A549 (cell line): ENCODE results near the gene SLCO2A1. TPM values are rescaled to one million over a fixed set of nuclear protein-coding genes. Genes with fewer than 3 reads are reported as not detected.

ENCODE experiments used
- ATAC-seq, 2 experiments: fragments of 200-7000 bp in 1 of 2; fragments of >200 bp in 1 of 2; cut with Nextera tagmentation in 1 of 2; cut with Tn5 transposase in 1 of 2; 3 replicates each; pipeline versions ENCODE4 v1.8.0 to v1.9.1; 2018 to 2020; ENCODE audit warnings: mild to moderate bottlenecking in 1 of 2, moderate library complexity in 1 of 2
- CTCF ChIA-PET: fragments of 300-600 bp; sonication (Branson Sonifier 250); formaldehyde crosslinking; extraction: SDS; loops from one replicate; lab custom pipeline; 2021; ENCODE audit warnings: antibody characterized with exemption, inconsistent platforms; lab: Yijun Ruan, JAX
- POLR2A ChIA-PET: fragments of 350-600 bp; formaldehyde crosslinking; extraction: SDS; loops from one replicate; lab custom pipeline; 2021; ENCODE audit warnings: antibody characterized with exemption, inconsistent platforms; lab: Yijun Ruan, JAX
- DNase-seq, 2 experiments: peaks; one replicate each; pipeline versions ENCODE4 v3.0.0 to v3.0.0-alpha.2; 2011 to 2016; ENCODE audit warnings: low read depth in 1 of 2, low spot score in 1 of 2
- FAIRE-seq: peaks from 2 replicates; lab custom pipeline; 2011; peaks lifted over from hg19 to GRCh38; lab: Jason Lieb, UNC
- H3K27ac ChIP-seq, 2 experiments: fragments of >200 bp; sonication (Bioruptor Twin); formaldehyde crosslinking; 3 replicates each; pipeline ENCODE4 v1.5.1; 2016 to 2017
- H3K4me1 ChIP-seq: fragments of >200 bp; sonication (Bioruptor Twin); formaldehyde crosslinking; 3 replicates; pipeline ENCODE4 v1.6.1; 2016
- H3K4me2 ChIP-seq: fragments of >200 bp; sonication (Bioruptor Twin); formaldehyde crosslinking; 3 replicates; pipeline ENCODE4 v1.6.1; 2016
- H3K4me3 ChIP-seq: fragments of >200 bp; sonication (Bioruptor Twin); formaldehyde crosslinking; 3 replicates; pipeline ENCODE4 v1.5.1; 2016
- H3K9me3 ChIP-seq: fragments of >200 bp; sonication (Bioruptor Twin); formaldehyde crosslinking; 3 replicates; pipeline ENCODE4 v1.6.1; 2016
- BCL3 ChIP-seq: fragments of >200 bp; sonication (Bioruptor Twin); formaldehyde crosslinking; IDR thresholded peaks from 3 replicates; pipeline ENCODE4 v1.6.1; 2016
- E2F6 ChIP-seq: IDR thresholded peaks from 2 replicates; pipeline ENCODE4 v1.6.1; 2012; ENCODE audit warnings: low read depth, borderline replicate concordance
- EP300 ChIP-seq, 2 experiments: fragments of >200 bp; sonication (Bioruptor Twin); formaldehyde crosslinking; IDR thresholded peaks; 2 replicates in 1 of 2; 3 replicates in 1 of 2; pipeline ENCODE4 v1.6.1; 2016 to 2017
- ESRRA ChIP-seq: fragments of 150-350 bp; IDR thresholded peaks from 2 replicates; pipeline ENCODE4 v1.6.1; 2014; ENCODE audit warnings: mild to moderate bottlenecking, low read length, borderline replicate concordance
- HMGXB4 ChIP-seq: fragments of 250-450 bp; sonication (Bioruptor Pico); IDR thresholded peaks from 2 replicates; pipeline ENCODE4 v1.5.0; 2021; ENCODE audit warnings: mild to moderate bottlenecking, moderate library complexity, borderline replicate concordance
- HOXA7 ChIP-seq: fragments of 250-450 bp; sonication (Bioruptor Pico); IDR thresholded peaks from 2 replicates; pipeline ENCODE4 v1.5.0; 2020; ENCODE audit warnings: mild to moderate bottlenecking, moderate library complexity
- JUNB ChIP-seq: fragments of >200 bp; sonication (Bioruptor Twin); formaldehyde crosslinking; IDR thresholded peaks from 2 replicates; pipeline ENCODE4 v1.6.1; 2016
- KDM1A ChIP-seq: fragments of 200-600 bp; sonication (generic); IDR thresholded peaks from 2 replicates; pipeline ENCODE4 v1.6.1; 2016; ENCODE audit warnings: low read depth, mild to moderate bottlenecking
- MAFK ChIP-seq: fragments of 450-650 bp; IDR thresholded peaks from 2 replicates; pipeline ENCODE4 v1.6.1; 2014; ENCODE audit not compliant: partially characterized antibody
- MAX ChIP-seq: IDR thresholded peaks from 2 replicates; pipeline ENCODE4 v1.6.1; 2012
- MAZ ChIP-seq: fragments of 150-350 bp; IDR thresholded peaks from 2 replicates; pipeline ENCODE4 v1.6.1; 2014; ENCODE audit warnings: antibody characterized with exemption, low read depth, low read length, borderline replicate concordance
- POLR2A ChIP-seq: IDR thresholded peaks from 2 replicates; pipeline ENCODE4 v1.6.1; 2012; ENCODE audit warnings: mild to moderate bottlenecking, low read length
- POLR2AphosphoS2 ChIP-seq: conservative IDR thresholded peaks from 2 replicates; pipeline ENCODE4 v1.6.1; 2012; ENCODE audit warnings: low read length, improper control_type of control experiment, inconsistent platforms
- RARB ChIP-seq: fragments of 250-450 bp; sonication (Bioruptor Pico); IDR thresholded peaks from 2 replicates; pipeline ENCODE4 v1.8.0; 2021; ENCODE audit warnings: mild to moderate bottlenecking, moderate library complexity
- RCOR1 ChIP-seq: fragments of 150-350 bp; IDR thresholded peaks from 2 replicates; pipeline ENCODE4 v1.6.1; 2014; ENCODE audit warnings: antibody characterized with exemption, low read length, low read depth
- RFX5 ChIP-seq: fragments of 450-650 bp; IDR thresholded peaks from 2 replicates; pipeline ENCODE4 v1.7.1; 2014; ENCODE audit warnings: antibody characterized with exemption, mild to moderate bottlenecking, moderate library complexity
- TFCP2L1 ChIP-seq: fragments of 250-450 bp; sonication (Bioruptor Pico); IDR thresholded peaks from 2 replicates; pipeline ENCODE4 v1.5.0; 2021; ENCODE audit warnings: mild to moderate bottlenecking
- TP53 ChIP-seq: fragments of 250-450 bp; sonication (Bioruptor Pico); IDR thresholded peaks from 2 replicates; pipeline ENCODE4 v1.5.0; 2021; ENCODE audit warnings: mild to moderate bottlenecking, moderate library complexity
- USF2 ChIP-seq: fragments of 450-650 bp; IDR thresholded peaks from 2 replicates; pipeline ENCODE4 v1.6.1; 2014; ENCODE audit warnings: antibody characterized with exemption
- WGBS: methylation state at CpG from one replicate; pipeline ENCODE4 v1.1.6; 2017; ENCODE audit errors: missing lambda C conversion rate; 5-methylcytosine and 5-hydroxymethylcytosine counted together
- polyA plus RNA-seq, 4 experiments: library from polyadenylated mRNA; depleted of rRNA in 3 of 4; stranded (reverse); fragments of >200 nt; fragmentation: RNase III in 1 of 4; extraction: RNeasy Plus Mini Kit Qiagen cat#74134 plus additional on column Dnase treatment in 1 of 4; gene quantifications; 2 replicates in 3 of 4; 3 replicates in 1 of 4; pipeline ENCODE4 v1.2.3, GENCODE V29; 2011 to 2017

Gene SLCO2A1
- polyA plus RNA-seq, 2 of the 4 experiments (the other 2 are of a cell fraction) = 0.12 TPM; not detected in 1

- H3K4me2 ChIP-seq = no peak overlapping the region
- 34% methylated on average over 13 of the region's 13 CpGs for WGBS
- CTCF ChIA-PET = no interaction called here
- ATAC-seq = no peak
- H3K9me3 ChIP-seq = no peaks in the 10 kb centered on the region
- no peaks in the 10 kb centered on the region for H3K4me1 ChIP-seq
- DNase-seq = no peak
- no peak for FAIRE-seq
- TF ChIP-seq POLR2A (no peak), RCOR1 (no peak), MAX (no peak)
- POLR2A ChIA-PET = no interaction called here
- H3K27ac ChIP-seq = no peak overlapping the region
- no peak overlapping the region for H3K4me3 ChIP-seq
Measured at GRCh38 chr3:133999891-134000685, 29.6 kb downstream of the SLCO2A1 start.

- ATAC-seq (no peak), FAIRE-seq (no peak), DNase-seq (no peak)
- Histone ChIP-seq H3K4me2 (no peak overlapping the region), H3K4me1 (no peaks in the 10 kb centered on the region), H3K27ac (no peak overlapping the region), H3K9me3 (no peaks in the 10 kb centered on the region), H3K4me3 (no peak overlapping the region)
- POLR2A ChIA-PET = no interaction called here
- TF ChIP-seq TP53 = no peak
- TF ChIP-seq KDM1A = no peak
- TF ChIP-seq E2F6 = no peak
- TF ChIP-seq MAZ = no peak
- TF ChIP-seq ESRRA = no peak
- TF ChIP-seq JUNB = no peak
- no peak for TF ChIP-seq TFCP2L1 (CRISPR knock-in tag)
- 45% methylated on average over 9 of the region's 9 CpGs for WGBS
- CTCF ChIA-PET = no interaction called here
Measured at GRCh38 chr3:133998691-133999241, 31.0 kb downstream of the SLCO2A1 start.

GRCh38 chr3:133997871-133998635, 31.7 kb downstream of the SLCO2A1 start:
- no peak overlapping the region for H3K4me2 ChIP-seq
- no peaks in the 10 kb centered on the region for H3K9me3 ChIP-seq
- ChIA-PET CTCF (no interaction called here), POLR2A (no interaction called here)
- H3K27ac ChIP-seq = no peak overlapping the region
- H3K4me1 ChIP-seq = no peaks in the 10 kb centered on the region
- FAIRE-seq = no peak
- H3K4me3 ChIP-seq = no peak overlapping the region
- DNase-seq = no peak
- ATAC-seq = no peak
- TF ChIP-seq MAX = no peak
- TF ChIP-seq BCL3 = no peak
- TF ChIP-seq USF2 = no peak
- no peak for TF ChIP-seq EP300 (IDR thresholded peaks at IDR 0.05)
- no peak for TF ChIP-seq RARB
- TF ChIP-seq POLR2AphosphoS2 = no peak
- no peak for TF ChIP-seq RFX5
- TF ChIP-seq MAFK = no peak
- no peak for TF ChIP-seq HOXA7
- TF ChIP-seq HMGXB4 (CRISPR knock-in tag) = no peak
- 46% methylated on average over 9 of the region's 9 CpGs for WGBS
